ENCODE results near the gene KDM4C. TPM values are rescaled to one million over a fixed set of nuclear protein-coding genes. Genes with fewer than 3 reads are reported as not detected.

KDM4C gene
- total and polyA plus RNA-seq, 2 of the 13 experiments (the other 11 are each of a cell fraction or from before 2014, with no cell fraction given), result 19.4 to 23.6 TPM

DNA sequence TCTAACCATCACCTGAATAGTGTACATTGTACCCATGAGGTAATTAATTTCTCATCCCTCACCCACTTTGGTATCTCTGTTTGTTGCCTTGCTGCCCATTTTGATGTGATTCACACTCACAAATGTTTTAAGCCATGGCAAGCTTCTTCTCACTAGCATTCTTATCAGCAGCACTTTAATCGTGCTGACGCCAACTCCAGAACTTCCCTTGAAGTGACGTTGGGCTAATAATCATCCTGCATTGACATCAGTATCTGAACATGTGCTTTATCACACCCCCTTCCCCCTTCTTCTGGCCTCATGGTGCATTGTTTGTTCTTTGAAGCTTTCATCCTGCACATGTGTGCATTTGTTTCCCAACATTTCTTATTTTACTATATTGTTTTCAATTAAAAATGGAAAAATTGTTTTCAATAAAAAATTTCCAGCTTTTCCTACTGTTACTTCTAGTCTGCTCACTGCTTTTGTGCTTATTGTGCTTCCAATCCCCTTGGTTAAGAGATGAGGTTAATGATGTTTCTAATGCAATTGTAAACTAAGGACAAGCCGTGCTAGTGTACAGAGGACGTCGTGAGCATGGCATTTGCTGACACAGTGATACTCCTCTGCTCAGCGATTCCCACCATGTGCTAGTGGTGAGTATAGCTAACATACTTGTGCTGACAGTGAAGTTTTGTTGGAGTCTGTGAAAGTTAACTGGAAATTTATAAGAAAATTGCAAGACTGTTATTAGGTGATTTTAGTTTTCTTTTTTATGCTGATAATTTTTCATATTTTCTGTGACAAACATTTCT, 238.5 kb downstream of the KDM4C start:
- H2AFZ ChIP-seq (ENCODE audit: low read length), result no peak overlapping the region
- H3K79me2 ChIP-seq (ENCODE audit: insufficient read depth, low read length), result no peaks in the 10 kb centered on the region
- ChIA-PET POLR2A (no interaction called here), CTCF (ENCODE audit: low intra/inter-chr PET ratio, low total read pairs) (no interaction called here)
- H3K4me1 ChIP-seq (ENCODE audit: insufficient read depth, low read length), result no peaks in the 10 kb centered on the region
- H3K27ac ChIP-seq (ENCODE audit: extremely low read length, insufficient read depth, low read length), result no peak overlapping the region
- peaks cover 6 to 16% of the 10 kb centered on the region in 2 experiments; a peak in 3 of 5 replicates for H3K36me3 ChIP-seq (replicated peaks in 1 of 2; ENCODE audit: control insufficient read depth in 1 of 2, insufficient read depth in 2 of 2, low read length in 2 of 2)
- intact Hi-C loops (cut with micrococcal nuclease; ENCODE audit: unreplicated experiment) (no loop called here), in situ Hi-C loops (cut with HindIII; ENCODE audit: extremely low pct_ligation_motif_present, low pct_unique_long_range_greater_than_20kb) (no loop called here)
- no peaks in the 10 kb centered on the region for H3K9me3 ChIP-seq (ENCODE audit: low read length)
- no peaks in the 10 kb centered on the region for H4K20me1 ChIP-seq (ENCODE audit: insufficient read depth, low read length)
- H3K27me3 ChIP-seq (ENCODE audit: control insufficient read depth in 1 of 2, insufficient read depth in 2 of 2, low read length in 2 of 2), result no peaks in the 10 kb centered on the region
- H3K4me2 ChIP-seq (ENCODE audit: low read depth, low read length), result no peak overlapping the region
- no peak for FAIRE-seq
- BruUV-seq (replicated peaks), result no TSS peak
- 97% methylated on average over 7 of the region's 7 CpGs for WGBS (ENCODE audit: low lambda C conversion rate)
- H3K9ac ChIP-seq (ENCODE audit: insufficient read depth, low read depth, low read length), result no peak overlapping the region
- TF ChIP-seq MAFK (conservative IDR thresholded peaks at IDR 0.05 in 1 of 2, IDR thresholded peaks at IDR 0.05 in 1 of 2; ENCODE audit: low read length in 2 of 2) (peak; percentile 44 to 55; a peak in 3 of 4 replicates), MAFF (IDR thresholded peaks at IDR 0.05; ENCODE audit: low read depth, low read length) (peak; percentile 64), ZNF446 (CRISPR knock-in tag; IDR thresholded peaks at IDR 0.05) (no peak)
- no peak for ATAC-seq
- H3K4me3 ChIP-seq (replicated peaks in 1 of 3; ENCODE audit: insufficient read depth in 1 of 3, low read depth in 2 of 3, low read length in 3 of 3), result no peak overlapping the region
- no peak for DNase-seq (ENCODE audit: low spot score)

DNA sequence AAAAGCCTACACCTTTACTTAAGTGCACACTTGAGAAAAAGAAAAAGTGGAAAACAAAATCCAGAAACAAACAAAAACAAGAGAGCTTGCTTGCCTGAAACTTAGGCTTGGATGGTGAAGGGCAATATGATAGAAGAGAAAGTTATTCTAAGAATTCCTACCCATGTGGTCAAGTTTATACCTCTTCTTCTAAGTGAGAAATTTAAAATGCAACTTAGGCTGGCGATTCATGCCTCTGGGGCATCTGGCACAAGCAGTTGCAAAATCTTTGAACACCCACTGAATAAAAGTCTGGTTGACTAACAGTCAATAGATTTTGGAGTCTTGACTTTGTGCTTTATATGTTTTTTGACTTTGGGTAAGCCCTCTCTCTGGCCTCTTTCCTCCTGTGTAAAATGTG, 239.6 kb downstream of the KDM4C start:
- FAIRE-seq, result no peak
- H2AFZ ChIP-seq (ENCODE audit: low read length), result no peak overlapping the region
- intact Hi-C loops (cut with micrococcal nuclease; ENCODE audit: unreplicated experiment), result no loop called here
- H3K36me3 ChIP-seq (replicated peaks in 1 of 2; ENCODE audit: control insufficient read depth in 1 of 2, insufficient read depth in 2 of 2, low read length in 2 of 2), result peaks cover 7 to 16% of the 10 kb centered on the region in 2 experiments; a peak in 3 of 5 replicates
- H3K27me3 ChIP-seq (ENCODE audit: control insufficient read depth in 1 of 2, insufficient read depth in 2 of 2, low read length in 2 of 2), result no peaks in the 10 kb centered on the region
- ChIA-PET CTCF (ENCODE audit: low intra/inter-chr PET ratio, low total read pairs) (no interaction called here), POLR2A (no interaction called here)
- BruUV-seq (replicated peaks), result no TSS peak
- H3K4me3 ChIP-seq (replicated peaks in 1 of 3; ENCODE audit: insufficient read depth in 1 of 3, low read depth in 2 of 3, low read length in 3 of 3), result no peak overlapping the region
- H3K9me3 ChIP-seq (ENCODE audit: low read length), result no peaks in the 10 kb centered on the region
- H3K9ac ChIP-seq (ENCODE audit: insufficient read depth, low read depth, low read length), result no peak overlapping the region
- ATAC-seq, result no peak
- H3K4me2 ChIP-seq (ENCODE audit: low read depth, low read length), result no peak overlapping the region
- WGBS (ENCODE audit: low lambda C conversion rate), result 91% methylated on average over 1 of the region's 1 CpG
- DNase-seq (ENCODE audit: low spot score), result no peak
- no peak overlapping the region for H3K27ac ChIP-seq (ENCODE audit: extremely low read length, insufficient read depth, low read length)
- H3K4me1 ChIP-seq (ENCODE audit: insufficient read depth, low read length), result no peaks in the 10 kb centered on the region
- in situ Hi-C loops (cut with HindIII; ENCODE audit: extremely low pct_ligation_motif_present, low pct_unique_long_range_greater_than_20kb), result no loop called here
- no peaks in the 10 kb centered on the region for H4K20me1 ChIP-seq (ENCODE audit: insufficient read depth, low read length)
- H3K79me2 ChIP-seq (ENCODE audit: insufficient read depth, low read length), result no peaks in the 10 kb centered on the region
- TF ChIP-seq REL (CRISPR knock-in tag; conservative IDR thresholded peaks at IDR 0.05), result no peak
- TF ChIP-seq, protein P1, sequence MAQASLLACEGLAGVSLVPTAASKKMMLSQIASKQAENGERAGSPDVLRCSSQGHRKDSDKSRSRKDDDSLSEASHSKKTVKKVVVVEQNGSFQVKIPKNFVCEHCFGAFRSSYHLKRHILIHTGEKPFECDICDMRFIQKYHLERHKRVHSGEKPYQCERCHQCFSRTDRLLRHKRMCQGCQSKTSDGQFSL (CRISPR knock-in tag; IDR thresholded peaks at IDR 0.05), result no peak
- TF ChIP-seq SMC3 (IDR thresholded peaks at IDR 0.05; ENCODE audit: low read length), result no peak
- no peak for TF ChIP-seq SIX1 (CRISPR knock-in tag; IDR thresholded peaks at IDR 0.05; ENCODE audit: borderline replicate concordance)
- TF ChIP-seq ATF7-NPFF (CRISPR knock-in tag; IDR thresholded peaks at IDR 0.05; ENCODE audit: low read depth), result no peak
- TF ChIP-seq ZFX (CRISPR knock-in tag; IDR thresholded peaks at IDR 0.05; ENCODE audit: low read depth), result no peak
- TF ChIP-seq, protein P2, sequence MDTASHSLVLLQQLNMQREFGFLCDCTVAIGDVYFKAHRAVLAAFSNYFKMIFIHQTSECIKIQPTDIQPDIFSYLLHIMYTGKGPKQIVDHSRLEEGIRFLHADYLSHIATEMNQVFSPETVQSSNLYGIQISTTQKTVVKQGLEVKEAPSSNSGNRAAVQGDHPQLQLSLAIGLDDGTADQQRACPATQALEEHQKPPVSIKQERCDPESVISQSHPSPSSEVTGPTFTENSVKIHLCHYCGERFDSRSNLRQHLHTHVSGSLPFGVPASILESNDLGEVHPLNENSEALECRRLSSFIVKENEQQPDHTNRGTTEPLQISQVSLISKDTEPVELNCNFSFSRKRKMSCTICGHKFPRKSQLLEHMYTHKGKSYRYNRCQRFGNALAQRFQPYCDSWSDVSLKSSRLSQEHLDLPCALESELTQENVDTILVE (CRISPR knock-in tag; IDR thresholded peaks at IDR 0.05), result no peak
- TF ChIP-seq ZNF251 (CRISPR knock-in tag; IDR thresholded peaks at IDR 0.05), result no peak
- TF ChIP-seq ZNF354B (CRISPR knock-in tag; IDR thresholded peaks at IDR 0.05), result no peak
- no peak for TF ChIP-seq ZNF446 (CRISPR knock-in tag; IDR thresholded peaks at IDR 0.05)
- TF ChIP-seq, protein P3, sequence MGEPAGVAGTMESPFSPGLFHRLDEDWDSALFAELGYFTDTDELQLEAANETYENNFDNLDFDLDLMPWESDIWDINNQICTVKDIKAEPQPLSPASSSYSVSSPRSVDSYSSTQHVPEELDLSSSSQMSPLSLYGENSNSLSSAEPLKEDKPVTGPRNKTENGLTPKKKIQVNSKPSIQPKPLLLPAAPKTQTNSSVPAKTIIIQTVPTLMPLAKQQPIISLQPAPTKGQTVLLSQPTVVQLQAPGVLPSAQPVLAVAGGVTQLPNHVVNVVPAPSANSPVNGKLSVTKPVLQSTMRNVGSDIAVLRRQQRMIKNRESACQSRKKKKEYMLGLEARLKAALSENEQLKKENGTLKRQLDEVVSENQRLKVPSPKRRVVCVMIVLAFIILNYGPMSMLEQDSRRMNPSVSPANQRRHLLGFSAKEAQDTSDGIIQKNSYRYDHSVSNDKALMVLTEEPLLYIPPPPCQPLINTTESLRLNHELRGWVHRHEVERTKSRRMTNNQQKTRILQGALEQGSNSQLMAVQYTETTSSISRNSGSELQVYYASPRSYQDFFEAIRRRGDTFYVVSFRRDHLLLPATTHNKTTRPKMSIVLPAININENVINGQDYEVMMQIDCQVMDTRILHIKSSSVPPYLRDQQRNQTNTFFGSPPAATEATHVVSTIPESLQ (CRISPR knock-in tag; conservative IDR thresholded peaks at IDR 0.05), result no peak
